Body of pancreas (tissue), 4 donors: ENCODE measurements around the gene CSTF1.

Source experiments
- POLR2A ChIP-seq, 3 donors: fragments of 450-650 bp; IDR thresholded peaks; one replicate each; pipeline ENCODE4 v1.6.1; 2016; ENCODE audit warnings: antibody characterized with exemption in 3 of 3, mild to moderate bottlenecking in 2 of 3
- TF ChIP-seq, protein P1 (sequence below), 7 experiments: fragments of 450-650 bp in 4 of 7; fragments of 200-600 bp in 3 of 7; sonication (generic) in 3 of 7; IDR thresholded peaks; one replicate each; pipeline ENCODE4 v1.5.1; 2016 to 2019; ENCODE audit warnings: antibody characterized with exemption in 7 of 7

DNA sequence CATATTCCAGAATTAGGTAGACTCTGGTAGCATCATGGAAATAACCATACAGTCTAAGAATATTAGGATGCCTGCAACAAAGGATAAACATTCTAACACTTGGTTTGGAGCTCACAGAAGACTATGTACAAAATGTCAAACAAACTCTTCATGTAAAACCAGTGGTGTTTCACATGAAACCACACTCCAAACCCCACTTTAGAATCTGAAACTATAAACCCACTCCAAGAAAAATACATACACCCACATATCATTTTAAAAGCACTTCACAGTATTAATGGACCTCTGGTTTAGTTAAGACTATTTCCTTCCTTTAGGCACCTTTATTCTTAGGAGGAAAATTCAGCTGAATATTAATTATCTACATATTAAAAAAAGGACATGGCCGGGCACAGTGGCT is 10.9 kb upstream of the CSTF1 start:
- TF ChIP-seq, protein P1, sequence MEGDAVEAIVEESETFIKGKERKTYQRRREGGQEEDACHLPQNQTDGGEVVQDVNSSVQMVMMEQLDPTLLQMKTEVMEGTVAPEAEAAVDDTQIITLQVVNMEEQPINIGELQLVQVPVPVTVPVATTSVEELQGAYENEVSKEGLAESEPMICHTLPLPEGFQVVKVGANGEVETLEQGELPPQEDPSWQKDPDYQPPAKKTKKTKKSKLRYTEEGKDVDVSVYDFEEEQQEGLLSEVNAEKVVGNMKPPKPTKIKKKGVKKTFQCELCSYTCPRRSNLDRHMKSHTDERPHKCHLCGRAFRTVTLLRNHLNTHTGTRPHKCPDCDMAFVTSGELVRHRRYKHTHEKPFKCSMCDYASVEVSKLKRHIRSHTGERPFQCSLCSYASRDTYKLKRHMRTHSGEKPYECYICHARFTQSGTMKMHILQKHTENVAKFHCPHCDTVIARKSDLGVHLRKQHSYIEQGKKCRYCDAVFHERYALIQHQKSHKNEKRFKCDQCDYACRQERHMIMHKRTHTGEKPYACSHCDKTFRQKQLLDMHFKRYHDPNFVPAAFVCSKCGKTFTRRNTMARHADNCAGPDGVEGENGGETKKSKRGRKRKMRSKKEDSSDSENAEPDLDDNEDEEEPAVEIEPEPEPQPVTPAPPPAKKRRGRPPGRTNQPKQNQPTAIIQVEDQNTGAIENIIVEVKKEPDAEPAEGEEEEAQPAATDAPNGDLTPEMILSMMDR (IDR thresholded peaks at IDR 0.05), result no peak
- TF ChIP-seq POLR2A (IDR thresholded peaks at IDR 0.05), result no peak
